ENCODE data around the gene C16orf96.

The C16orf96 gene

GRCh38 chr16:4515611-4516233, 40.4 kb upstream of the C16orf96 start:
- TF ChIP-seq CTCF (IDR thresholded peaks at IDR 0.05; ENCODE audit: borderline replicate concordance, control extremely low read depth, extremely low read depth, insufficient read depth, missing control alignments) = no peak
- in situ Hi-C loops (cut with MboI; ENCODE audit: low sequenced_read_pairs, unreplicated experiment) = no loop called here
- DNase-seq (ENCODE audit: low spot score) = no peak

GRCh38 chr16:4517812-4518680, 38.1 kb upstream of the C16orf96 start:
- TF ChIP-seq CTCF (IDR thresholded peaks at IDR 0.05; ENCODE audit: borderline replicate concordance, control extremely low read depth, extremely low read depth, insufficient read depth, missing control alignments) = peak; percentile 45
- in situ Hi-C loops (cut with MboI; ENCODE audit: low sequenced_read_pairs, unreplicated experiment) = no loop called here
- no peak for DNase-seq (ENCODE audit: low spot score)

GRCh38 chr16:4519274-4520058, 36.7 kb upstream of the C16orf96 start:
- in situ Hi-C loops (cut with MboI; ENCODE audit: low sequenced_read_pairs, unreplicated experiment) = no loop called here
- DNase-seq (ENCODE audit: low spot score) = no peak
- no peak for TF ChIP-seq CTCF (IDR thresholded peaks at IDR 0.05; ENCODE audit: borderline replicate concordance, control extremely low read depth, extremely low read depth, insufficient read depth, missing control alignments)

- no peak for DNase-seq (ENCODE audit: low spot score)
- TF ChIP-seq CTCF (IDR thresholded peaks at IDR 0.05; ENCODE audit: borderline replicate concordance, control extremely low read depth, extremely low read depth, insufficient read depth, missing control alignments) = no peak
- in situ Hi-C loops (cut with MboI; ENCODE audit: low sequenced_read_pairs, unreplicated experiment) = no loop called here
Measured at GRCh38 chr16:4520913-4521312, 35.2 kb upstream of the C16orf96 start.

GRCh38 chr16:4522051-4522581, 34.0 kb upstream of the C16orf96 start:
- no peak for TF ChIP-seq CTCF (IDR thresholded peaks at IDR 0.05; ENCODE audit: borderline replicate concordance, control extremely low read depth, extremely low read depth, insufficient read depth, missing control alignments)
- no peak for DNase-seq (ENCODE audit: low spot score)
- in situ Hi-C loops (cut with MboI; ENCODE audit: low sequenced_read_pairs, unreplicated experiment) = no loop called here

GRCh38 chr16:4523686-4524085, 32.5 kb upstream of the C16orf96 start:
- DNase-seq (ENCODE audit: low spot score) = no peak
- in situ Hi-C loops (cut with MboI; ENCODE audit: low sequenced_read_pairs, unreplicated experiment) = no loop called here

More at GRCh38 chr16:4523686-4524085, 32.5 kb upstream of the C16orf96 start:
- no peak for TF ChIP-seq CTCF (IDR thresholded peaks at IDR 0.05; ENCODE audit: borderline replicate concordance, control extremely low read depth, extremely low read depth, insufficient read depth, missing control alignments)

All from GM13976 (cell line).